ENCODE measurements around the gene HP1BP3.
A peak's percentile ranks its signal among the peaks of the same experiment; 100 is the strongest.

The HP1BP3 gene

GRCh38 chr1:20712215-20712577 lies 74.9 kb downstream of the HP1BP3 start:
- no peak for DNase-seq (ENCODE audit: low read depth in 2 of 2)

- DNase-seq (ENCODE audit: low read depth in 2 of 2), result no peak
Observed at GRCh38 chr1:20711285-20712214, 75.6 kb downstream of the HP1BP3 start.

GRCh38 chr1:20710469-20711284 lies 76.4 kb downstream of the HP1BP3 start:
- no peak for DNase-seq (ENCODE audit: low read depth in 2 of 2)

GRCh38 chr1:20709868-20710267 lies 77.2 kb downstream of the HP1BP3 start:
- DNase-seq (ENCODE audit: low read depth in 2 of 2), result no peak

GRCh38 chr1:20708891-20709290 lies 78.2 kb downstream of the HP1BP3 start:
- no peak for DNase-seq (ENCODE audit: low read depth in 2 of 2)

GRCh38 chr1:20708057-20708456 lies 79.0 kb downstream of the HP1BP3 start:
- no peak for DNase-seq (ENCODE audit: low read depth in 2 of 2)

- no peak for DNase-seq (ENCODE audit: low read depth in 2 of 2)
Observed at GRCh38 chr1:20706841-20707240, 80.3 kb downstream of the HP1BP3 start.

- DNase-seq (ENCODE audit: low read depth in 2 of 2), result no peak
Observed at GRCh38 chr1:20705203-20705755, 81.8 kb downstream of the HP1BP3 start.

- no peak for DNase-seq (ENCODE audit: low read depth in 2 of 2)
Observed at GRCh38 chr1:20704390-20705202, 82.5 kb downstream of the HP1BP3 start.

GRCh38 chr1:20703124-20703756 lies 83.9 kb downstream of the HP1BP3 start:
- DNase-seq (ENCODE audit: low read depth in 2 of 2), result no peak

GRCh38 chr1:20702416-20702815 lies 84.7 kb downstream of the HP1BP3 start:
- no peak for DNase-seq (ENCODE audit: low read depth in 2 of 2)

GRCh38 chr1:20701847-20702246 lies 85.3 kb downstream of the HP1BP3 start:
- no peak for DNase-seq (ENCODE audit: low read depth in 2 of 2)

GRCh38 chr1:20701446-20701845 lies 85.7 kb downstream of the HP1BP3 start:
- no peak for DNase-seq (ENCODE audit: low read depth in 2 of 2)

- no peak for DNase-seq (ENCODE audit: low read depth in 2 of 2)
Observed at GRCh38 chr1:20700636-20701215, 86.4 kb downstream of the HP1BP3 start.

GRCh38 chr1:20699558-20699957 lies 87.5 kb downstream of the HP1BP3 start:
- DNase-seq (ENCODE audit: low read depth in 2 of 2), result no peak

- DNase-seq (ENCODE audit: low read depth in 2 of 2), result no peak
Observed at GRCh38 chr1:20698195-20698910, 88.8 kb downstream of the HP1BP3 start.

GRCh38 chr1:20697563-20697962 lies 89.5 kb downstream of the HP1BP3 start:
- no peak for DNase-seq (ENCODE audit: low read depth in 2 of 2)

GRCh38 chr1:20696397-20697333 lies 90.4 kb downstream of the HP1BP3 start:
- peak; percentile 30 to 53 for DNase-seq (ENCODE audit: low read depth in 2 of 2)

GRCh38 chr1:20695515-20695914 lies 91.6 kb downstream of the HP1BP3 start:
- no peak for DNase-seq (ENCODE audit: low read depth in 2 of 2)

All from stimulated activated CD8-positive, alpha-beta memory T cell treated with anti-CD3 and anti-CD28 coated beads, Interleukin-2, amount 100 ng/mL, for 1 hour (primary cell).